Measurements from ENCODE around the gene GFM2. TPM values are rescaled to one million over a fixed set of nuclear protein-coding genes. Genes with fewer than 3 reads are reported as not detected.
"Not testable (repeated sequence)": the region's sequence is repeated elsewhere in the genome, so short reads cannot be mapped to it uniquely, and the experiment has no call there.

The GFM2 gene
- total RNA-seq, 1 donor from 2014 or later, result 17.0 TPM

GRCh38 chr5:74761241-74761640, 5.7 kb downstream of the GFM2 start:
- H3K4me1 Mint-ChIP-seq (ENCODE audit: low read depth), result peaks cover 19% of the 10 kb centered on the region

GRCh38 chr5:74748742-74749141, 18.2 kb downstream of the GFM2 start:
- not testable (repeated sequence) for H3K27ac Mint-ChIP-seq (ENCODE audit: unreplicated experiment); H3K9me3 Mint-ChIP-seq (ENCODE audit: low read depth); DNase-seq (ENCODE audit: low spot score); H3K4me3 Mint-ChIP-seq (ENCODE audit: unreplicated experiment); H3K4me1 Mint-ChIP-seq (ENCODE audit: low read depth); H3K27me3 Mint-ChIP-seq (ENCODE audit: low read depth)
- peaks cover 28% of the 10 kb centered on the region for H3K36me3 Mint-ChIP-seq (ENCODE audit: low read depth)

More at GRCh38 chr5:74761241-74761640, 5.7 kb downstream of the GFM2 start:
- TF ChIP-seq, protein P1, sequence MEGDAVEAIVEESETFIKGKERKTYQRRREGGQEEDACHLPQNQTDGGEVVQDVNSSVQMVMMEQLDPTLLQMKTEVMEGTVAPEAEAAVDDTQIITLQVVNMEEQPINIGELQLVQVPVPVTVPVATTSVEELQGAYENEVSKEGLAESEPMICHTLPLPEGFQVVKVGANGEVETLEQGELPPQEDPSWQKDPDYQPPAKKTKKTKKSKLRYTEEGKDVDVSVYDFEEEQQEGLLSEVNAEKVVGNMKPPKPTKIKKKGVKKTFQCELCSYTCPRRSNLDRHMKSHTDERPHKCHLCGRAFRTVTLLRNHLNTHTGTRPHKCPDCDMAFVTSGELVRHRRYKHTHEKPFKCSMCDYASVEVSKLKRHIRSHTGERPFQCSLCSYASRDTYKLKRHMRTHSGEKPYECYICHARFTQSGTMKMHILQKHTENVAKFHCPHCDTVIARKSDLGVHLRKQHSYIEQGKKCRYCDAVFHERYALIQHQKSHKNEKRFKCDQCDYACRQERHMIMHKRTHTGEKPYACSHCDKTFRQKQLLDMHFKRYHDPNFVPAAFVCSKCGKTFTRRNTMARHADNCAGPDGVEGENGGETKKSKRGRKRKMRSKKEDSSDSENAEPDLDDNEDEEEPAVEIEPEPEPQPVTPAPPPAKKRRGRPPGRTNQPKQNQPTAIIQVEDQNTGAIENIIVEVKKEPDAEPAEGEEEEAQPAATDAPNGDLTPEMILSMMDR (IDR thresholded peaks at IDR 0.05), result no peak
- Mint-ChIP-seq H3K4me3 (ENCODE audit: unreplicated experiment) (no peak overlapping the region), H3K9me3 (ENCODE audit: low read depth) (peaks cover 4% of the 10 kb centered on the region), H3K36me3 (ENCODE audit: low read depth) (peaks cover 14% of the 10 kb centered on the region), H3K27me3 (ENCODE audit: low read depth) (no peaks in the 10 kb centered on the region), H3K27ac (ENCODE audit: unreplicated experiment) (no peak overlapping the region)
- no peak for DNase-seq (ENCODE audit: low spot score)

DNA sequence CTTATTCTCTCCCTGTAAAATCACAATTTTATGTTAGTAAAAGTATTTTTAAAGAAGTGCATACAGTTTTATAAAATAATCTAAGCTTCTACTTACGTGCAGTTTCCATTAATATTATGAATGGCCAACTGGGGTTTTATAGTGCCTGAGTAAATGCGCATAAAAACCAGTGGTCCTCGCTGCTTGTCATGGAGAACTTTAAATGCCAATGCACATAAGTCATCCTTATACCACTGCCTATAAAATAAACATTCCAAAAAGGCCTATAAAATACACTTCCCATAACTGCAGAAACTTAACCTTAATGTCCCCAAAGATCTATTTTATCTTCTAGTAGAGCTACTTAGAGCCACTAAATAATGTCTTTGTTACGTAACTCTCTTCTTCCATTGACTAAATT, 28.5 kb downstream of the GFM2 start:
- TF ChIP-seq, protein P1 (IDR thresholded peaks at IDR 0.05), result no peak
- H3K27me3 Mint-ChIP-seq (ENCODE audit: low read depth), result no peaks in the 10 kb centered on the region
- peaks cover 7% of the 10 kb centered on the region for H3K4me1 Mint-ChIP-seq (ENCODE audit: low read depth)
- peaks cover 25% of the 10 kb centered on the region for H3K36me3 Mint-ChIP-seq (ENCODE audit: low read depth)
- H3K9me3 Mint-ChIP-seq (ENCODE audit: low read depth), result no peaks in the 10 kb centered on the region
- no peak for DNase-seq (ENCODE audit: low spot score)
- no peak overlapping the region for H3K27ac Mint-ChIP-seq (ENCODE audit: unreplicated experiment)
- H3K4me3 Mint-ChIP-seq (ENCODE audit: unreplicated experiment), result no peak overlapping the region

DNA sequence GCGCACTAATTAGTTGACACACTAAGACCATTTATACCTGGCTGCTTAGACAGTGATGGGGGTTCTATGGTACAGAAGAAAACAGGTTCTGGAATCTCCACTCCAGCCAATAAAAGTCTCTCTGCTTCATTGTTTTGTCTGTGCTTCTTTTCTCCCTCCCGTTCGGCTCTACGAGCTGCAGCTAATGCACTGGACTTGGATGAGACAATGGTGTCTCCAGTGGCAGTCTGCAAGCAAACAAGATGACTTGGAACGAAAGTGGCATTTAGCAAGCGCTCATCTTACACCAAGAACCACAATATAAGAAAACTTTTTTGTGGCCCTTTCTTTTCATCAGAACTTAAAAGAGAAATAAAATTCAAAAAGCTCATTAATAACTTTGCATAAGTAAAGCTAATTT, 30.2 kb downstream of the GFM2 start:
- TF ChIP-seq, protein P1 (IDR thresholded peaks at IDR 0.05), result no peak
- DNase-seq (ENCODE audit: low spot score), result no peak
- H3K27me3 Mint-ChIP-seq (ENCODE audit: low read depth), result no peaks in the 10 kb centered on the region
- H3K4me1 Mint-ChIP-seq (ENCODE audit: low read depth), result peaks cover 7% of the 10 kb centered on the region
- no peak overlapping the region for H3K27ac Mint-ChIP-seq (ENCODE audit: unreplicated experiment)
- H3K36me3 Mint-ChIP-seq (ENCODE audit: low read depth), result peaks cover 29% of the 10 kb centered on the region
- H3K9me3 Mint-ChIP-seq (ENCODE audit: low read depth), result no peaks in the 10 kb centered on the region
- no peak overlapping the region for H3K4me3 Mint-ChIP-seq (ENCODE audit: unreplicated experiment)

DNA sequence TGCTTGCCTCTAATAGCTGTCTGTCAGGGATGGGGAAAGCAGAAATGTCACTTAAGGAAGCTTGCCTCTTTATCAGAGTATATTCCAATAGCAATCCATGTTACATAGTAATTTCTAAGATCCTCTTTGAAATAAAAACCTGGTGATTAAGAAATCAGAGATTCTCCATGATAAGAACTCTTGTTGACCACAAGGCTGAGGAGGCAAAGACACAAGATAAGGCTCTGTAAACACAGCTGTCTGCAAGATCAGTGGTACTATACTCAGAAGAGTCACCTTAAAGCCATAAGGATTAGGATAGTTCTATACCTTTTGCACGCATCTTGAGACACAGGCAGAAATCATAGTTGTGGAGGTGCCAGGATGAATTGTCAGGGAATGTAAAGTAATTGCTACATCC, 41.6 kb downstream of the GFM2 start:
- TF ChIP-seq, protein P1 (IDR thresholded peaks at IDR 0.05), result no peak
- H3K27me3 Mint-ChIP-seq (ENCODE audit: low read depth), result no peaks in the 10 kb centered on the region
- no peak for DNase-seq (ENCODE audit: low spot score)
- H3K27ac Mint-ChIP-seq (ENCODE audit: unreplicated experiment), result no peak overlapping the region
- H3K4me3 Mint-ChIP-seq (ENCODE audit: unreplicated experiment), result no peak overlapping the region
- peaks cover 24% of the 10 kb centered on the region for H3K36me3 Mint-ChIP-seq (ENCODE audit: low read depth)
- H3K4me1 Mint-ChIP-seq (ENCODE audit: low read depth), result no peaks in the 10 kb centered on the region
- H3K9me3 Mint-ChIP-seq (ENCODE audit: low read depth), result no peaks in the 10 kb centered on the region

DNA sequence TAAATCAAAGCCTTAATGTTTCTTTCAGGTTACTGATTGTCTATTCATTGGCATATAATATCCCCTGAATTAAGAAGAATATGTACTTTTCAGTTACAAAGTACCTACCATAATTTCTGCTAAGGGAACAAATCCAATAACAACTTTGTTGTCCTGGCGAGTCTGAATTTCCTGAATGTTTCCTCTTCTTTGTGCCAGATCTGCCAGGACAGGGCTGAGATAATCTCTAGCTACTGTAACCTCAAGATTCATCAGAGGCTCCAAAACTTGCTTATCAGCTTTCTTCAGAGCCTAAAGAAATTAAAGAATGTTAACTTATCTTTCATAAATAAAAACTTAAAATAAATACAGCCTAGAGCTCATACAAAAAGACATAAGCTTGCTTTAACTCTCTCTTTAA, 44.6 kb downstream of the GFM2 start:
- Mint-ChIP-seq H3K27me3 (ENCODE audit: low read depth) (no peaks in the 10 kb centered on the region), H3K27ac (ENCODE audit: unreplicated experiment) (no peak overlapping the region), H3K4me3 (ENCODE audit: unreplicated experiment) (no peak overlapping the region), H3K9me3 (ENCODE audit: low read depth) (no peaks in the 10 kb centered on the region), H3K36me3 (ENCODE audit: low read depth) (peaks cover 30% of the 10 kb centered on the region), H3K4me1 (ENCODE audit: low read depth) (no peaks in the 10 kb centered on the region)
- DNase-seq (ENCODE audit: low spot score), result no peak
- TF ChIP-seq, protein P1 (IDR thresholded peaks at IDR 0.05), result no peak
